Type B pancreatic cell (in vitro differentiated cells): ENCODE data around the gene FURIN. TPM values are rescaled to one million over a fixed set of nuclear protein-coding genes. Genes with fewer than 3 reads are reported as not detected.
"Not testable (repeated sequence)": the region's sequence is repeated elsewhere in the genome, so short reads cannot be mapped to it uniquely, and the experiment has no call there.

ENCODE experiments used
- DNase-seq: peaks from one replicate; pipeline ENCODE4 v3.0.0; 2021; ENCODE audit warnings: mixed read lengths; ENCODE audit not compliant: unreplicated experiment; ENCODE audit errors: extremely low spot score
- H3K27ac Mint-ChIP-seq: 2 replicates; pipeline ENCODE4 v1.8.0; 2021; ENCODE audit warnings: mild to moderate bottlenecking, mixed read lengths
- H3K27me3 Mint-ChIP-seq: 2 replicates; pipeline ENCODE4 v1.8.0; 2021; ENCODE audit warnings: mixed read lengths
- H3K36me3 Mint-ChIP-seq: 2 replicates; pipeline ENCODE4 v1.8.0; 2021; ENCODE audit warnings: mixed read lengths
- H3K4me1 Mint-ChIP-seq: one replicate; pipeline ENCODE4 v1.8.0; 2021; ENCODE audit warnings: mixed read lengths; ENCODE audit not compliant: unreplicated experiment
- H3K4me3 Mint-ChIP-seq: 2 replicates; pipeline ENCODE4 v1.8.0; 2021; ENCODE audit warnings: mild to moderate bottlenecking, mixed read lengths
- H3K9me3 Mint-ChIP-seq: 2 replicates; pipeline ENCODE4 v1.8.0; 2021; ENCODE audit warnings: mixed read lengths
- CTCF ChIP-seq: fragments of 200-600 bp; sonication (generic); conservative IDR thresholded peaks from 2 replicates; pipeline ENCODE4 v1.5.0; 2021; ENCODE audit warnings: antibody characterized with exemption, mild to moderate bottlenecking
- total RNA-seq: library from RNA; stranded (reverse); gene quantifications from 2 replicates; pipeline ENCODE4 v1.2.1, GENCODE V29; 2021; ENCODE audit warnings: low replicate concordance

The FURIN gene
- total RNA-seq, 1 donor from 2014 or later: 37.7 TPM

GRCh38 chr15:90907838-90908507 lies 39.6 kb downstream of the FURIN start:
- H3K9me3 Mint-ChIP-seq: no peaks in the 10 kb centered on the region
- H3K4me1 Mint-ChIP-seq: no peaks in the 10 kb centered on the region
- TF ChIP-seq CTCF: no peak
- no peak for DNase-seq
- H3K27me3 Mint-ChIP-seq: no peaks in the 10 kb centered on the region
- no peak overlapping the region for H3K27ac Mint-ChIP-seq
- peaks cover 10% of the 10 kb centered on the region for H3K36me3 Mint-ChIP-seq
- no peak overlapping the region for H3K4me3 Mint-ChIP-seq

- not testable (repeated sequence) for H3K4me3 Mint-ChIP-seq, H3K27ac Mint-ChIP-seq, H3K36me3 Mint-ChIP-seq, H3K27me3 Mint-ChIP-seq, H3K9me3 Mint-ChIP-seq, DNase-seq, H3K4me1 Mint-ChIP-seq
Measured at GRCh38 chr15:90909449-90909848, 41.1 kb downstream of the FURIN start.

- Mint-ChIP-seq H3K4me3 (no peak overlapping the region), H3K27ac (no peak overlapping the region), H3K9me3 (no peaks in the 10 kb centered on the region), H3K4me1 (no peaks in the 10 kb centered on the region), H3K36me3 (peaks cover 10% of the 10 kb centered on the region), H3K27me3 (no peaks in the 10 kb centered on the region)
- no peak for DNase-seq
- TF ChIP-seq CTCF: no peak
Measured at GRCh38 chr15:90909976-90910375, 41.6 kb downstream of the FURIN start.

- DNase-seq: no peak
- Mint-ChIP-seq H3K27ac (no peak overlapping the region), H3K27me3 (no peaks in the 10 kb centered on the region), H3K36me3 (peaks cover 5% of the 10 kb centered on the region), H3K4me1 (no peaks in the 10 kb centered on the region), H3K4me3 (no peak overlapping the region), H3K9me3 (no peaks in the 10 kb centered on the region)
- TF ChIP-seq CTCF: no peak
Measured at GRCh38 chr15:90910441-90911301, 42.3 kb downstream of the FURIN start.

GRCh38 chr15:90911302-90911623 lies 42.9 kb downstream of the FURIN start:
- Mint-ChIP-seq H3K4me1 (no peaks in the 10 kb centered on the region), H3K27me3 (no peaks in the 10 kb centered on the region), H3K36me3 (no peaks in the 10 kb centered on the region)

More at GRCh38 chr15:90911302-90911623, 42.9 kb downstream of the FURIN start:
- H3K9me3 Mint-ChIP-seq: no peaks in the 10 kb centered on the region
- no peak overlapping the region for H3K27ac Mint-ChIP-seq
- no peak for DNase-seq
- no peak for TF ChIP-seq CTCF
- no peak overlapping the region for H3K4me3 Mint-ChIP-seq
